A549 (cell line): ENCODE data around the gene MTHFD2L. TPM values are rescaled to one million over a fixed set of nuclear protein-coding genes. Genes with fewer than 3 reads are reported as not detected.

Source experiments
- ATAC-seq, 2 experiments: fragments of 200-7000 bp in 1 of 2; fragments of >200 bp in 1 of 2; cut with Nextera tagmentation in 1 of 2; cut with Tn5 transposase in 1 of 2; 3 replicates each; pipeline versions ENCODE4 v1.8.0 to v1.9.1; 2018 to 2020; ENCODE audit warnings: mild to moderate bottlenecking in 1 of 2, moderate library complexity in 1 of 2
- CTCF ChIA-PET: fragments of 300-600 bp; sonication (Branson Sonifier 250); formaldehyde crosslinking; extraction: SDS; loops from one replicate; lab custom pipeline; 2021; ENCODE audit warnings: antibody characterized with exemption, inconsistent platforms; lab: Yijun Ruan, JAX
- POLR2A ChIA-PET: fragments of 350-600 bp; formaldehyde crosslinking; extraction: SDS; loops from one replicate; lab custom pipeline; 2021; ENCODE audit warnings: antibody characterized with exemption, inconsistent platforms; lab: Yijun Ruan, JAX
- DNase-seq, 2 experiments: peaks; one replicate each; pipeline versions ENCODE4 v3.0.0 to v3.0.0-alpha.2; 2011 to 2016; ENCODE audit warnings: low read depth in 1 of 2, low spot score in 1 of 2
- FAIRE-seq: peaks from 2 replicates; lab custom pipeline; 2011; peaks lifted over from hg19 to GRCh38; lab: Jason Lieb, UNC
- H3K27ac ChIP-seq, 2 experiments: fragments of >200 bp; sonication (Bioruptor Twin); formaldehyde crosslinking; 3 replicates each; pipeline ENCODE4 v1.5.1; 2016 to 2017
- H3K4me1 ChIP-seq: fragments of >200 bp; sonication (Bioruptor Twin); formaldehyde crosslinking; 3 replicates; pipeline ENCODE4 v1.6.1; 2016
- H3K4me2 ChIP-seq: fragments of >200 bp; sonication (Bioruptor Twin); formaldehyde crosslinking; 3 replicates; pipeline ENCODE4 v1.6.1; 2016
- H3K4me3 ChIP-seq: fragments of >200 bp; sonication (Bioruptor Twin); formaldehyde crosslinking; 3 replicates; pipeline ENCODE4 v1.5.1; 2016
- H3K9me3 ChIP-seq: fragments of >200 bp; sonication (Bioruptor Twin); formaldehyde crosslinking; 3 replicates; pipeline ENCODE4 v1.6.1; 2016
- EHMT2 ChIP-seq: fragments of 200-600 bp; sonication (generic); IDR thresholded peaks from 2 replicates; pipeline ENCODE4 v1.6.1; 2016; ENCODE audit warnings: antibody characterized with exemption, low read depth, mild to moderate bottlenecking, moderate library complexity
- FOSL2 ChIP-seq, 2 experiments: fragments of 450-650 bp in 1 of 2; fragments of >200 bp in 1 of 2; sonication (Bioruptor Twin) in 1 of 2; formaldehyde crosslinking; IDR thresholded peaks; 2 replicates each; pipeline versions ENCODE4 v1.5.0 to v1.6.1; 2016 to 2020; ENCODE audit warnings: mild to moderate bottlenecking in 1 of 2, moderate library complexity in 1 of 2
- FOXS1 ChIP-seq: fragments of 250-450 bp; sonication (Bioruptor Pico); IDR thresholded peaks from 2 replicates; pipeline ENCODE4 v1.5.0; 2020; ENCODE audit warnings: mild to moderate bottlenecking, moderate library complexity
- HOXB13 ChIP-seq: fragments of 250-450 bp; sonication (Bioruptor Pico); IDR thresholded peaks from 2 replicates; pipeline ENCODE4 v1.5.0; 2020; ENCODE audit warnings: low read depth, mild to moderate bottlenecking, moderate library complexity
- POLR2AphosphoS2 ChIP-seq: conservative IDR thresholded peaks from 2 replicates; pipeline ENCODE4 v1.6.1; 2012; ENCODE audit warnings: low read length, improper control_type of control experiment, inconsistent platforms
- RNF2 ChIP-seq: fragments of 200-600 bp; sonication (generic); IDR thresholded peaks from 2 replicates; pipeline ENCODE4 v1.6.1; 2016; ENCODE audit warnings: low read depth, mild to moderate bottlenecking, antibody characterized with exemption, moderate library complexity, borderline replicate concordance
- SMC3 ChIP-seq: fragments of >200 bp; sonication (Bioruptor Twin); formaldehyde crosslinking; IDR thresholded peaks from 3 replicates; pipeline ENCODE4 v1.6.1; 2018; ENCODE audit warnings: inconsistent platforms
- ZFP36 ChIP-seq: fragments of 450-650 bp; IDR thresholded peaks from 2 replicates; pipeline ENCODE4 v1.6.1; 2014; ENCODE audit warnings: borderline replicate concordance; ENCODE audit not compliant: partially characterized antibody
- ZNF302 ChIP-seq: fragments of 250-450 bp; sonication (Bioruptor Pico); IDR thresholded peaks from 2 replicates; pipeline ENCODE4 v1.9.0; 2021; ENCODE audit warnings: inconsistent platforms, mild to moderate bottlenecking, moderate library complexity
- ZSCAN20 ChIP-seq: fragments of 250-450 bp; sonication (Bioruptor Pico); IDR thresholded peaks from 2 replicates; pipeline ENCODE4 v1.8.0; 2022; ENCODE audit warnings: mild to moderate bottlenecking, moderate library complexity
- WGBS: methylation state at CpG from one replicate; pipeline ENCODE4 v1.1.6; 2017; ENCODE audit errors: missing lambda C conversion rate; 5-methylcytosine and 5-hydroxymethylcytosine counted together
- polyA plus RNA-seq, 4 experiments: library from polyadenylated mRNA; depleted of rRNA in 3 of 4; stranded (reverse); fragments of >200 nt; fragmentation: RNase III in 1 of 4; extraction: RNeasy Plus Mini Kit Qiagen cat#74134 plus additional on column Dnase treatment in 1 of 4; gene quantifications; 2 replicates in 3 of 4; 3 replicates in 1 of 4; pipeline ENCODE4 v1.2.3, GENCODE V29; 2011 to 2017
- TF ChIP-seq, protein P1 (sequence below): fragments of >200 bp; sonication (Bioruptor Twin); formaldehyde crosslinking; IDR thresholded peaks from 3 replicates; pipeline ENCODE4 v1.5.1; 2016
- TF ChIP-seq, protein P2 (sequence below): fragments of 450-650 bp; IDR thresholded peaks from 2 replicates; pipeline ENCODE4 v1.6.1; 2014; ENCODE audit warnings: antibody characterized with exemption
- TF ChIP-seq, protein P3 (sequence below): fragments of 150-350 bp; IDR thresholded peaks from 2 replicates; pipeline ENCODE4 v1.6.1; 2014; ENCODE audit warnings: low read depth, mild to moderate bottlenecking, low read length
- TF ChIP-seq, protein P4 (sequence below): fragments of >200 bp; sonication (Bioruptor Twin); formaldehyde crosslinking; IDR thresholded peaks from 2 replicates; pipeline ENCODE4 v1.6.1; 2016

MTHFD2L gene
- polyA plus RNA-seq, 2 of the 4 experiments (the other 2 are of a cell fraction): 8.5 to 19.3 TPM

DNA sequence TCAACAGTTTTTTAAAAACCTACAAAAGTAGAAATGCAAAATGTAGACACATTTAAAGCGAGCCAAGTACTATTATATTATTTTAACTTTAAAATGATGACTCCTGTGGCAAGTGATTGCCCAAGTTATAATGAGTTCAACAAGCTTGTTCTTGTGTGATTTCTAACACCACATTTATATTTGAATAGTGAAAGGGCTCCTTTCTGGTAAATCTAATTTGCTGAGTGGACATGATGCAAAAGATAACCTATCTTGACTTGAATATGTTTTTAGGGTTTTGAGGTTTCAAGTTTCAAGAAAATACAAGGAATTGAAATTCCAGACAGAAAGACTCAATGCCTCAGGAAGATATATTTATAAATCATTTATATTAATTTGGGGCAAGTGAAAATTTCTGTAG, 149.3 kb downstream of the MTHFD2L start:
- Histone ChIP-seq H3K4me1 (no peaks in the 10 kb centered on the region), H3K27ac (no peak overlapping the region), H3K4me2 (no peak overlapping the region), H3K4me3 (no peak overlapping the region), H3K9me3 (no peaks in the 10 kb centered on the region)
- 90% methylated on average over 1 of the region's 1 CpG for WGBS
- POLR2A ChIA-PET: no interaction called here
- no peak for DNase-seq
- no peak for TF ChIP-seq ZNF302 (CRISPR knock-in tag)
- TF ChIP-seq, protein P1, sequence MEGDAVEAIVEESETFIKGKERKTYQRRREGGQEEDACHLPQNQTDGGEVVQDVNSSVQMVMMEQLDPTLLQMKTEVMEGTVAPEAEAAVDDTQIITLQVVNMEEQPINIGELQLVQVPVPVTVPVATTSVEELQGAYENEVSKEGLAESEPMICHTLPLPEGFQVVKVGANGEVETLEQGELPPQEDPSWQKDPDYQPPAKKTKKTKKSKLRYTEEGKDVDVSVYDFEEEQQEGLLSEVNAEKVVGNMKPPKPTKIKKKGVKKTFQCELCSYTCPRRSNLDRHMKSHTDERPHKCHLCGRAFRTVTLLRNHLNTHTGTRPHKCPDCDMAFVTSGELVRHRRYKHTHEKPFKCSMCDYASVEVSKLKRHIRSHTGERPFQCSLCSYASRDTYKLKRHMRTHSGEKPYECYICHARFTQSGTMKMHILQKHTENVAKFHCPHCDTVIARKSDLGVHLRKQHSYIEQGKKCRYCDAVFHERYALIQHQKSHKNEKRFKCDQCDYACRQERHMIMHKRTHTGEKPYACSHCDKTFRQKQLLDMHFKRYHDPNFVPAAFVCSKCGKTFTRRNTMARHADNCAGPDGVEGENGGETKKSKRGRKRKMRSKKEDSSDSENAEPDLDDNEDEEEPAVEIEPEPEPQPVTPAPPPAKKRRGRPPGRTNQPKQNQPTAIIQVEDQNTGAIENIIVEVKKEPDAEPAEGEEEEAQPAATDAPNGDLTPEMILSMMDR: no peak
- no peak for FAIRE-seq
- ATAC-seq: no peak
- CTCF ChIA-PET: interaction anchor here (0.6 to 1.1 kb wide), 3 partner anchors 9 to 955 kb away, joined by 3 to 4 read pairs (median 4); no protein-coding TSS in a partner anchor

DNA sequence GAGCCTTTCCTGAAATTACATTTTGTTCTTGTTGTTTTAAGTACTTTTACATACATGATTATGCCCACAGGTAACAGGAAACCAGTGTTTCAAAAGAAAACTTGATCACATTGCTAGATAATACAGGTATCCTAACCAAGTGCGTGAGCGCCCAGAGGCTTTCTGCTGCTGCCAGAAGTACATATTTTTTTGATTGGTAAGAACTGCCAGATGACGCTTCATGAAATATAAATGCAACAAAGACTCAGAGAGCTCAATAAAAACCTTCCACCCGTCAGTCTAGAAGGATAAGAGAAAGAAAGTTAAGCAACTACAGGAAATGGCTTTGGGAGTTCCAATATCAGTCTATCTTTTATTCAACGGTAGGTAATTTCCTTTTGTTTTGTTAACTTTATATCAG, 150.3 kb downstream of the MTHFD2L start, which contains the start of gene EPGN:
Gene EPGN (plus strand): TSS at position 256 of the 400 bp plus-strand sequence. CDS start 64 bp downstream, at position 320.
- no peak for TF ChIP-seq RNF2
- no peak for TF ChIP-seq POLR2AphosphoS2
- TF ChIP-seq FOXS1: no peak
- TF ChIP-seq, protein P2, sequence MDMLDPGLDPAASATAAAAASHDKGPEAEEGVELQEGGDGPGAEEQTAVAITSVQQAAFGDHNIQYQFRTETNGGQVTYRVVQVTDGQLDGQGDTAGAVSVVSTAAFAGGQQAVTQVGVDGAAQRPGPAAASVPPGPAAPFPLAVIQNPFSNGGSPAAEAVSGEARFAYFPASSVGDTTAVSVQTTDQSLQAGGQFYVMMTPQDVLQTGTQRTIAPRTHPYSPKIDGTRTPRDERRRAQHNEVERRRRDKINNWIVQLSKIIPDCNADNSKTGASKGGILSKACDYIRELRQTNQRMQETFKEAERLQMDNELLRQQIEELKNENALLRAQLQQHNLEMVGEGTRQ: no peak
- TF ChIP-seq, protein P3, sequence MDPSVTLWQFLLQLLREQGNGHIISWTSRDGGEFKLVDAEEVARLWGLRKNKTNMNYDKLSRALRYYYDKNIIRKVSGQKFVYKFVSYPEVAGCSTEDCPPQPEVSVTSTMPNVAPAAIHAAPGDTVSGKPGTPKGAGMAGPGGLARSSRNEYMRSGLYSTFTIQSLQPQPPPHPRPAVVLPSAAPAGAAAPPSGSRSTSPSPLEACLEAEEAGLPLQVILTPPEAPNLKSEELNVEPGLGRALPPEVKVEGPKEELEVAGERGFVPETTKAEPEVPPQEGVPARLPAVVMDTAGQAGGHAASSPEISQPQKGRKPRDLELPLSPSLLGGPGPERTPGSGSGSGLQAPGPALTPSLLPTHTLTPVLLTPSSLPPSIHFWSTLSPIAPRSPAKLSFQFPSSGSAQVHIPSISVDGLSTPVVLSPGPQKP: no peak
- TF ChIP-seq, protein P4, sequence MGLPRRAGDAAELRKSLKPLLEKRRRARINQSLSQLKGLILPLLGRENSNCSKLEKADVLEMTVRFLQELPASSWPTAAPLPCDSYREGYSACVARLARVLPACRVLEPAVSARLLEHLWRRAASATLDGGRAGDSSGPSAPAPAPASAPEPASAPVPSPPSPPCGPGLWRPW: no peak
- no peak for TF ChIP-seq HOXB13 (CRISPR knock-in tag)
- no peak for TF ChIP-seq EHMT2
- ChIA-PET POLR2A (interaction anchor here (0.5 kb wide), 1 partner anchor 1418 kb away, joined by 4 read pairs; no protein-coding TSS in a partner anchor), CTCF (no interaction called here)
- Histone ChIP-seq H3K27ac (no peak within 1 kb of the TSS), H3K4me2 (no peak within 1 kb of the TSS), H3K4me3 (no peak within 1 kb of the TSS), H3K9me3 (no peaks in the 10 kb centered on the region), H3K4me1 (no peaks in the 10 kb centered on the region)
- ATAC-seq (no peak), DNase-seq (no peak), FAIRE-seq (no peak)
- 91% methylated on average over 5 of the region's 5 CpGs for WGBS

DNA sequence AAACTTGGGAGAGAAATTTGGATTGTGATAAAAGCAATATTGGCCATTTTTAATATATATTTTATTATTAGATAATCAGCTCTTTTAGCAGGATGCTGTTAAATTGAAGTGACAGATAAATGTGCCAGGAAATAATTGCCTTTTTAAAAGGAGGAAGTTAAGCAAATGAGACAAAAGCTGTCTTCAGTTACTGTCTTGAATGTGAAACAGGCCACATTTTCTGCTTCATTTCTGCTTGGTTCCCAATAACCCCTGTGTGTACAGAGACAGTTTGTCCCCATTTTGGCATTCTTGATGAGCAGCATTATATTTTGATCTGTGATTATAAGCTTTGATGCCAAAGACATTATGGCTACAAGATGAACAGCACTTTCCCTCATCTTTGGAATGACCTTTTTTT, 151.3 kb downstream of the MTHFD2L start:
- Histone ChIP-seq H3K27ac (no peak overlapping the region), H3K4me2 (no peak overlapping the region), H3K9me3 (no peaks in the 10 kb centered on the region), H3K4me3 (no peak overlapping the region), H3K4me1 (no peaks in the 10 kb centered on the region)
- no peak for ATAC-seq
- ChIA-PET POLR2A (no interaction called here), CTCF (interaction anchor here (0.7 to 1.6 kb wide), 3 partner anchors 11 to 366 kb away, joined by 3 to 5 read pairs (median 3); no protein-coding TSS in a partner anchor)
- no peak for FAIRE-seq
- TF ChIP-seq ZSCAN20 (CRISPR knock-in tag): no peak
- TF ChIP-seq FOSL2 (IDR thresholded peaks at IDR 0.05): no peak
- TF ChIP-seq FOSL2 (CRISPR knock-in tag; IDR thresholded peaks at IDR 0.05): no peak
- no peak for TF ChIP-seq SMC3
- no peak for TF ChIP-seq ZFP36
- no peak for DNase-seq
